Activated CD4-positive, alpha-beta memory T cell treated with anti-CD3 and anti-CD28 coated beads for 36 hours (primary cell): ENCODE measurements around the gene SMC3. TPM values are rescaled to one million over a fixed set of nuclear protein-coding genes. Genes with fewer than 3 reads are reported as not detected.
"Not testable (repeated sequence)": the region's sequence is repeated elsewhere in the genome, so short reads cannot be mapped to it uniquely, and the experiment has no call there.

ENCODE experiments used
- CTCF ChIA-PET: fragments of 350-600 bp; sonication (Branson Sonifier 250); formaldehyde crosslinking; loops from one replicate; lab custom pipeline; 2021; ENCODE audit warnings: antibody characterized with exemption, inconsistent platforms; lab: Charles Lee
- POLR2A ChIA-PET: fragments of 350-600 bp; sonication (Branson Sonifier 250); formaldehyde crosslinking; loops from one replicate; lab custom pipeline; 2021; ENCODE audit warnings: antibody characterized with exemption; lab: Charles Lee
- DNase-seq: peaks from one replicate; pipeline ENCODE4 v3.0.0-alpha.2; 2020
- H3K27ac Mint-ChIP-seq: one replicate; pipeline ENCODE4 v1.8.0; 2021; ENCODE audit warnings: mixed read lengths
- H3K27me3 Mint-ChIP-seq: one replicate; pipeline ENCODE4 v1.8.0; 2021; ENCODE audit warnings: mixed read lengths
- H3K36me3 Mint-ChIP-seq: one replicate; pipeline ENCODE4 v1.8.0; 2021; ENCODE audit warnings: mixed read lengths
- H3K4me1 Mint-ChIP-seq: one replicate; pipeline ENCODE4 v1.8.0; 2021; ENCODE audit warnings: low read depth, mixed read lengths
- H3K4me3 Mint-ChIP-seq: one replicate; pipeline ENCODE4 v1.8.0; 2021; ENCODE audit warnings: mild to moderate bottlenecking, mixed read lengths
- H3K9me3 Mint-ChIP-seq: one replicate; pipeline ENCODE4 v1.8.0; 2021; ENCODE audit warnings: mixed read lengths
- intact Hi-C: fragments of 100-400 bp; cut with micrococcal nuclease; formaldehyde crosslinking; loops from one replicate; pipeline ENCODE4 v1.15.1; 2023
- total RNA-seq, 2 experiments: library from RNA; stranded (reverse); gene quantifications; one replicate each; pipeline ENCODE4 v1.2.3, GENCODE V29; 2021

Gene SMC3
- total RNA-seq, 2 experiments from 2014 or later, result 89.5 to 92.2 TPM

DNA sequence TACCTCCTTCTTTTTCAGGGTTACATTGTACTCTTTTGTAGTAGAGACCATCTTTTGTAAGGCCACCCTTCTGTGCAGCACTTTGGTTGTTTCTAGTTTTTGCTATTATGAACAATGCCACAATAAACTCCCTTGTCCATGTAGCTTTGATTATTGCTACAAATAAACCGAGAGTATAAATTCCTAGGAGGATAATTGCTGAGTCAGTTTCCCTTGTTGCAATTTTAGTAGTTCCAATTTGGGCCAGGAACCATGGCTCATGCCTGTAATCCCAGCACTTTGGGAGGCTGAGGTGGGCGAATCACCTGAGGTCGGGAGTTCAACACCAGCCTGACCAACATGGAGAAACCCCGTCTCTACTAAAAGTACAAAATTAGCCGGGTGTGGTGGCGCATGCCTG, 72.4 kb downstream of the SMC3 start:
- H3K4me3 Mint-ChIP-seq, POLR2A ChIA-PET, H3K36me3 Mint-ChIP-seq, H3K27ac Mint-ChIP-seq, H3K9me3 Mint-ChIP-seq, DNase-seq, CTCF ChIA-PET: not testable (repeated sequence)
- Mint-ChIP-seq H3K4me1 (peaks cover 23% of the 10 kb centered on the region), H3K27me3 (peaks cover 28% of the 10 kb centered on the region)
- intact Hi-C loops, result loop anchor here (2.0 kb wide), 1 partner anchor 21 kb away; no protein-coding TSS in a partner anchor

DNA sequence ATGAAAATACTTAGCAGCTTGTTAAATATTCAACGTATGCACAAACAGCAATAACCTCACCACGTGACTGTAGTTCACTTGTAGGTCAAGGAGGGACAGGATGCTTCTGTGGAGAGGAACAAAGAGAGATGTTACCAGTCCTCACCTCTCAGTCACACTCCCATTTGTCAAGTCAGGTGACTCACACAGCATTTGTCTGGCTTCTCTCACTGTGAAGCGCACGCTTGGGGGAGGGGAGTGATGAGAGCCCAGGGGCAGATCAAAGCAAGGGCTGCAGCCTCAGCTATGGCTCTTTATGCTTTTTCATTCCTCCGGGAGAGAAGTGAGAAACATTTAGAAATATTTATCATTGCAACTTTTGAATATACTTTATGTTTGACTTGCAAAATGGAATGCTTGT, 73.8 kb downstream of the SMC3 start:
- ChIA-PET CTCF (interaction anchor here (0.7 to 2.1 kb wide), 3 partner anchors 8 to 34 kb away, joined by 3 to 11 read pairs (median 3); no protein-coding TSS in a partner anchor), POLR2A (no interaction called here)
- peak; percentile 67 for DNase-seq

DNA sequence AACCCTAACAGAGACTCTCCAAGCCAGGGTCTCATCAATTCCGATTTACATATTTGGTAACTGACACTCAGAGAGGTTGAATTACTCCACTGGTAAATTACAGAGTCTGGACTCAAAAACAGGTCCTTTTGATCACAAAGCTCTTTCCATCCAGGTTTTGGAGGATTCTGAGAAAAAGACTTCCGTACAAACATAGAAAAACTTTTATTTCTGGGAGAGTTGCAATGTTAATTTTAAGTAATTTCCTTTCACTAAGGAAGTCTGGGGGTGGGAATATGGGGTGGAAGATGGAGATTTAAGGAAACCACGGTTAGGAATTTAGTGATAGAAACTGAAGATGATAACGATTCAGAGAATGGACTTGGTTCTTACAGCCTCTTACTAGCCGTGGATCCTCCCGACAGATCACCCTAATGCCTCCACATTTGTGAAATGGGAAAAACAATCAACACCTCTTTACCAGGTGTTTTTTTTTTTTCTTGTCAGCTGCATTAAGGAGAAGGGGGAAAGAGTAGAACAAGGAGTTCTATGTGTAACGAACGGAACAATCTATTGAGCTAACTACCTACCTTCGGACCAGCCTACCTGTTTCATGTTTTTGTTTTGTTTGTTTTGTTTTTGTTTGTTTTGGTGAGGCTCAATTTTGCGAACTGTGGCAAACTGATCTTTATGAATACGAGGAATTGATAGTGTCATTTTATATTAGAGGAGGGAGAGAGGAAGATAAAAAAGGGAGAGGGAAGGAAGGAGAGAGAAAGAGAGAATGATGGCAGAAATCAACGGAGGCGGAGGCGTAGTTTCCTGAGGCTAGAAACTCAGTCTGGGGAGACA, 74.9 kb downstream of the SMC3 start:
- no peak for DNase-seq
- ChIA-PET CTCF (interaction anchor here (0.7 to 2.1 kb wide), 2 partner anchors 10 to 30 kb away, joined by 3 to 11 read pairs; no protein-coding TSS in a partner anchor), POLR2A (no interaction called here)
- H3K27me3 Mint-ChIP-seq, result peaks cover 43% of the 10 kb centered on the region
- intact Hi-C loops, result no loop called here
- no peaks in the 10 kb centered on the region for H3K36me3 Mint-ChIP-seq
- H3K27ac Mint-ChIP-seq, result no peak overlapping the region
- peaks cover 25% of the 10 kb centered on the region for H3K4me1 Mint-ChIP-seq
- no peaks in the 10 kb centered on the region for H3K9me3 Mint-ChIP-seq
- peak overlapping the region; percentile 39 for H3K4me3 Mint-ChIP-seq

More for the DNA sequence above, 73.8 kb downstream of the SMC3 start:
- Mint-ChIP-seq H3K27ac (no peak overlapping the region), H3K27me3 (peaks cover 38% of the 10 kb centered on the region), H3K4me3 (no peak overlapping the region), H3K4me1 (peaks cover 25% of the 10 kb centered on the region), H3K36me3 (no peaks in the 10 kb centered on the region), H3K9me3 (no peaks in the 10 kb centered on the region)
- intact Hi-C loops, result loop anchor here (2.0 kb wide), 1 partner anchor 22 kb away; no protein-coding TSS in a partner anchor

DNA sequence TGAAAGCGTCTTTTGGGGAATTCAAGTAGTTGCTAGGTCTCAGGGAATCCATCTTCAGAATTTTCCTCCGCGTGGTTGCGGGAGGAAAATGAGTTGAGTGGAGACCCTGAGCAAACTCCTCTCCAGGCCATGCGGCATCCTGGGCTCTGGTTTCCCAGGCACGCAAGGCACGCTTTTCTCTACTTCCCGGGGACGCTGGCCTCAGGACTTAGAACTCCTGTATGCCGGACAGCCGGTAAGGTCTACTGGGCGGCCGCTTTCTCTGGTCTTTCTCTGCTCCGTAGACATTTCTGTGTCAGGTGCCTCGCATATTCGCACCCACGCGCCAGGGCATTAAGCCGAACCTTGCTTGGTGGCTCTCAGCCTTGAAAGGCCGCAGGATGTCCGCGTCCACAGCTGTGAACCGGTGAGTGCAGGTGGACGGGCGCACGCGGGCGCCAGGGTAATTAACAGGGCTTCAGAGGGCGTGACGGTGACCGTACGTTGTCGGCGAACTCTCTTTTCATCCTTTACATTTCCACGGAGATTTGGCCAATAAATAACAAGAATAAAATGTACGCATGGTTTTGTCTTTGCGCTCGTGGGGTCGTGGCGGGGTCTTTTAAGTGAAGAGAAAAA, 75.6 kb downstream of the SMC3 start:
- ChIA-PET CTCF (interaction anchor here (1.4 kb wide), 1 partner anchor 29 kb away, joined by 9 read pairs; no protein-coding TSS in a partner anchor), POLR2A (no interaction called here)

DNA sequence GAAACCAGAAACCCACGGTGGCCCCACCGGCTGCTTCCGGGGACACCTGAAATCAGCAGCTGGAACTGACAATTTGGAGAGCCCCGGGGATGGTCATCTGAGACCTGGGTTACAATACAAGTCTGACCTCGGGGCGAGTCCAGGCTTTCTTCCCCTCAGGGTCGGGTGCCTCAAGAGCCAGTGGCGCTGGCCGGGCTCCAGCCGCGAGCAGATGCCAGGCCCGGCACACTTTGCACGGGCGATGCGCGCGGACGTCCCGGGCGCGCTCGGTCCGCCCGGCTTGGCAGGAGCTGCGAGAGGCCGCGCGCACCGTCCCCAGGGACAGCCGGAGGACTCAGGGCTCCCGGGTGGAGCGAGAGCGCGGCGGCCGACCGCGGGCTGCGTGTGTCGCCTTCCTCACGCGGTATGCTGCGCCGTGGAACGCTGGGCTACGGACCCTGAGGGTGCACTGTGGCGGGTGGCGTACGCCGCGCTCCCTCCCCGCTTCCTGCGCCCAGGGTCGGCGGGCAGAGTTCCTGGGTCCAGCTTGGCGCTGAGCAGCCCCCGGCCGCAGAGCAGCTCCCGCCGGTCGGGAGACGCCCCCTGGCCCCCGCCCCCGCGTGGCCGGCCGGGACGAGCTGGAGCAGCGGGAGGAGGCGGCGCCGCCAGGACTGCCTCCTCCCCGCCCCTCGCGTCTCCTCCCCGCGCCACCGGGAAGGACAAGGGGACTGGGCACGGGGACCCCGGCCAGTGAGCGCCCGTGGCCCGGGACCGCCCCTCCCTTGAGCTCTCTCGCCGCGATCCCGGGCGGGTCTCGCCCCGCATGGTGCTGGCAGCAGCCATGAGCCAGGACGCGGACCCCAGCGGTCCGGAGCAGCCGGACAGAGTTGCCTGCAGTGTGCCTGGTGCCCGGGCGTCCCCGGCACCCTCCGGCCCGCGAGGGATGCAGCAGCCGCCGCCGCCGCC, 76.4 kb downstream of the SMC3 start, which contains the start of gene RBM20:
TSS of gene RBM20 (plus strand) at position 684 of the 945 bp plus-strand sequence. CDS start at position 803, 119 bp downstream.
- intact Hi-C loops, result no loop called here
- H3K27ac Mint-ChIP-seq, result no peak within 1 kb of the TSS
- ChIA-PET POLR2A (no interaction called here), CTCF (interaction anchor here (0.6 to 1.4 kb wide), 2 partner anchors 28 to 44 kb away, joined by 3 to 9 read pairs; no protein-coding TSS in a partner anchor)
- peaks cover 50% of the 10 kb centered on the region for H3K27me3 Mint-ChIP-seq
- peak within 1 kb of the TSS; percentile 74 for H3K4me3 Mint-ChIP-seq
- no peaks in the 10 kb centered on the region for H3K36me3 Mint-ChIP-seq
- H3K4me1 Mint-ChIP-seq, result peaks cover 25% of the 10 kb centered on the region
- peak; percentile 21 for DNase-seq
- no peaks in the 10 kb centered on the region for H3K9me3 Mint-ChIP-seq

More for the DNA sequence above, 75.6 kb downstream of the SMC3 start:
- no peaks in the 10 kb centered on the region for H3K36me3 Mint-ChIP-seq
- peaks cover 44% of the 10 kb centered on the region for H3K27me3 Mint-ChIP-seq
- H3K4me3 Mint-ChIP-seq, result peak overlapping the region; percentile 74
- H3K27ac Mint-ChIP-seq, result no peak overlapping the region
- no peak for DNase-seq
- H3K9me3 Mint-ChIP-seq, result no peaks in the 10 kb centered on the region
- intact Hi-C loops, result no loop called here
- H3K4me1 Mint-ChIP-seq, result peaks cover 25% of the 10 kb centered on the region

DNA sequence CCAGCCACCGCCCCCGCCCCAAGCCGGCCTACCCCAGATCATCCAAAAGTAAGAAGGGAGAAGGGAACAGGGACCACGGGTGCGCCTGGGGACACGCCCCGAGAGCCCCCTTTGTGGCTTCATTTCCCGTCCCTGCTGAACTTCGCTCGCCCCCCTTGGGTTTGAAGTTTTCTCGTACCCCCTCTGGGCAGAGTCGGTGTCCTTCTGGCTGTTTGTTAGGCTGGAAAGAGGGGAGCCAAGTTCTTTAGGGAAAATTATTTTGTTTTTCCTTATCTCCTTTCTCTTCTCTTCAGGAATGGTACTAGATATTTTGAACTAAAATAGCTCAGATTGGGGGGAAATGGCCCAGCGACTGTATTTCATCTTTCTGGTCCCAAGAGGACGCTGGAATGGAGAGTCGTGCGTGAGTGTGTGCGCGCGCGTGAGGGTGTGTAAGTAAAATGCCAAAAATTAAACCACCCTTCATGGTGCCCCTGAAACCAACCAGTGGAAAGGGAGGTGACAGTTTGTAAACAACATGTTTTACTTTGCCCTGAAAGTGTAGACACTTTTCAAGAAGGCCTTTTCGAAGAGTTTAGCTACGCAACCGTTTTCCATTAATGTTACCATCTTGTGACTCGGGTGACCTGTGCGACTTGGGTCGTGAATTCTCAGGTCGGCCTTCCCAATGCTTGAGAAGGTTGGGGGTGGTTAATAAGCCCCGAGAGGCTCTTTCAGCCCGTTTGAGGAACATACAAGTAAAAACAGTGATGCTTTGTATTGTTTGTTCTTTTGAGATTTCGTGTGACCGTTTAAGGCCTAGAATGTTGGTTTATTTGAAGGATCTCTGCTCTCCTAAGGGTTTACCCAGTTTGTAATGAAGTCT, 77.3 kb downstream of the SMC3 start:
- ChIA-PET POLR2A (no interaction called here), CTCF (interaction anchor here (0.6 to 1.4 kb wide), 2 partner anchors 27 to 43 kb away, joined by 3 to 9 read pairs; no protein-coding TSS in a partner anchor)
- Mint-ChIP-seq H3K27ac (no peak overlapping the region), H3K4me1 (peaks cover 25% of the 10 kb centered on the region), H3K4me3 (peak overlapping the region; percentile 48), H3K9me3 (no peaks in the 10 kb centered on the region), H3K27me3 (peaks cover 56% of the 10 kb centered on the region), H3K36me3 (no peaks in the 10 kb centered on the region)
- intact Hi-C loops, result no loop called here
- no peak for DNase-seq

DNA sequence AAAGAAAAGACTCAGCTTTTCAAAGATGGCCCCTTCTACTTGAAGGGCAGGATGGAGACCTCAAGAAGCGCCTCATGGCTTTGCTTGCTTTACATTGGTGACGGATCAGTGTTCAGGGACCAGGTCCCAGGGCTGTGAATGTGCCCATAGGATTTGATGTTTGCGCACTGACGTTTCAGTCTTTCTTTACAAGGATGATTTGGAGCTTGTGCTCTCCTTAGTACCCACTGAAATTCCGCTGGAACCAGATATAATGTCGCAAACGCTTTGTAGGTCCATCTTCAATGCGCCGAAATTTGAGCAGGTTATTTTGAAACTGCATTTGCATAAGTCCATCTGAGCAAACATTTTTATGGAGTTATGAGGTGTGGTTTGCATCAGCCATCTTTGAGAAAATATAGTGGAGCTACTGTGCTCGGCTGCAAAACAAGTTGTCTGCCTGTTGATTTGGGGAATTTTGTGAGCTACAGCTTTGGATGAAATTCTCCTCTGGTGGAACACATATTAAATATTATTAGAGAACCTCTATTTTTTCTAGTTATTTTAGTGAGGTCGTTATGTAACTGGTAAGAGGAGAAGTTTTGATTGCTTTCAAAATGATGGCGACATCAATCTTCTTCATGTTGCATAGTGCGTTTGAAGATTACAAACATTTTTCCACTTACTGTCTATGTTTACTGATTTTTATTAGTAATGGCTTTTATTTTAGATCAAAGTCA, 79.1 kb downstream of the SMC3 start:
- ChIA-PET POLR2A (no interaction called here), CTCF (interaction anchor here (1.4 kb wide), 1 partner anchor 26 kb away, joined by 3 read pairs; no protein-coding TSS in a partner anchor)
- no peaks in the 10 kb centered on the region for H3K9me3 Mint-ChIP-seq
- no peak overlapping the region for H3K27ac Mint-ChIP-seq
- intact Hi-C loops, result no loop called here
- no peaks in the 10 kb centered on the region for H3K36me3 Mint-ChIP-seq
- peaks cover 19% of the 10 kb centered on the region for H3K4me1 Mint-ChIP-seq
- no peak for DNase-seq
- H3K4me3 Mint-ChIP-seq, result no peak overlapping the region
- peaks cover 49% of the 10 kb centered on the region for H3K27me3 Mint-ChIP-seq

DNA sequence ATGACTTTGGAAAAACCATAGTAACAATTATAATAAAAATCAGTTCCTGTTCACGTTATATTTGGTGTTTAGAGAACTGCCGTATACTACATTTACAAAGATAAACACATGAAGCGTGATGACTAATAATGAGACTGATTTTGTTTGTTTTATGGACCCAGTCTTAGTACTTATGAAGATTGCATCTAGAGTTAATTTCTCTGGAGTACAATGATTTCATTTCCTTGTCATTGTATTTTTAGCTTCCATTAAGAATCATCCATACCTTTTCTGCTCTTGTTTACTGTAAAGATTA, 79.6 kb downstream of the SMC3 start:
- DNase-seq, result no peak
- intact Hi-C loops, result no loop called here
- ChIA-PET CTCF (interaction anchor here (0.6 to 1.4 kb wide), 2 partner anchors 25 to 36 kb away, joined by 3 read pairs; no protein-coding TSS in a partner anchor), POLR2A (no interaction called here)
- H3K27ac Mint-ChIP-seq, result no peak overlapping the region
- H3K4me3 Mint-ChIP-seq, result no peak overlapping the region
- no peaks in the 10 kb centered on the region for H3K36me3 Mint-ChIP-seq
- peaks cover 46% of the 10 kb centered on the region for H3K27me3 Mint-ChIP-seq
- H3K4me1 Mint-ChIP-seq, result peaks cover 18% of the 10 kb centered on the region
- no peaks in the 10 kb centered on the region for H3K9me3 Mint-ChIP-seq

DNA sequence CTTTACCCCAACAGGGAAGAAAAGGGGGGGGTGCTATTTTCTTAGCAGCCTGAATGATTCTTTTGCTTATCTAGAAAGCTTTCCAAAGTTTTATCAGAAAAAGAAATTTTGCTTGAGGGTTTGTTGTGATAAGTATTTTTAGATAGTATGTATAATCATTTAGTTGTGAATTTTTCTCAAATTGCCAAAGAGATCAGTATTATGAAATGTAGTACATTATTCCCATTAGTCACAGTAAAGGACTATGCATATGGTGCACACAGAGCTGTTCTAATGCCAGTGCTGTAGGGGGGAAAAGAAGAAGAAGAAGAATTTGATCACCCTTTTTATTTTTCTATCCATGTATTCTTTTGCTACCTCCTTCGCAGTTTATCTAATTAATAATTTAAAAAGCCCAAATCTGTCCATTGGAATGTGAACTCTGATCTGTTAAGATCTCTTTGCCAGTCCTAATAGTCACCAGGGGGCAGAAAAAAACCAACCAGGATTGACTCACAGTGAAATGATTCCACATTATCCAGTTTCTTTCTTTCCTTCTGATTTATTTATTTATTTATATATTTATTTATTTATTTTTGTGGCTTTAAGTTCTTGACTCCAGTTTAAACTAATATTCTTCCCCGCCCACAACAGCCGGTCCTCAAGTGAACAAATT, 81.3 kb downstream of the SMC3 start:
- Mint-ChIP-seq H3K4me3 (no peak overlapping the region), H3K9me3 (no peaks in the 10 kb centered on the region)

More for the DNA sequence above, 81.3 kb downstream of the SMC3 start:
- Mint-ChIP-seq H3K4me1 (peaks cover 8% of the 10 kb centered on the region), H3K27me3 (peaks cover 37% of the 10 kb centered on the region), H3K27ac (no peak overlapping the region), H3K36me3 (no peaks in the 10 kb centered on the region)
- DNase-seq, result no peak
- intact Hi-C loops, result loop anchor here (2.0 kb wide), 1 partner anchor 22 kb away; no protein-coding TSS in a partner anchor
- ChIA-PET CTCF (interaction anchor here (0.8 to 1.5 kb wide), 2 partner anchors 8 to 23 kb away, joined by 3 read pairs; no protein-coding TSS in a partner anchor), POLR2A (no interaction called here)
